HEK293T (cell line): ENCODE results near the gene SBNO2.

Experiments
- ARNT ChIP-seq: fragments of 450-650 bp; IDR thresholded peaks from 2 replicates; pipeline ENCODE4 v1.6.1; 2017; ENCODE audit warnings: mild to moderate bottlenecking
- BHLHE40 ChIP-seq: fragments of 450-650 bp; IDR thresholded peaks from 2 replicates; pipeline ENCODE4 v1.6.1; 2016; ENCODE audit warnings: mild to moderate bottlenecking, moderate library complexity, borderline replicate concordance
- FOXK2 ChIP-seq: fragments of 450-650 bp; IDR thresholded peaks from 2 replicates; pipeline ENCODE4 v1.6.1; 2016; ENCODE audit warnings: mild to moderate bottlenecking
- FOXM1 ChIP-seq: fragments of 450-650 bp; IDR thresholded peaks from 2 replicates; pipeline ENCODE4 v1.6.1; 2017; ENCODE audit warnings: mild to moderate bottlenecking, borderline replicate concordance
- HDGF ChIP-seq: fragments of 450-650 bp; IDR thresholded peaks from 2 replicates; pipeline ENCODE4 v1.6.1; 2017; ENCODE audit warnings: antibody characterized with exemption, borderline replicate concordance
- LEF1 ChIP-seq: fragments of 450-650 bp; IDR thresholded peaks from 2 replicates; pipeline ENCODE4 v1.6.1; 2017; ENCODE audit warnings: mild to moderate bottlenecking, borderline replicate concordance
- PKNOX1 ChIP-seq: fragments of 450-650 bp; IDR thresholded peaks from 2 replicates; pipeline ENCODE4 v1.6.1; 2016
- SP1 ChIP-seq: fragments of 450-650 bp; IDR thresholded peaks from 2 replicates; pipeline ENCODE4 v1.6.1; 2017
- SUZ12 ChIP-seq: fragments of 450-650 bp; IDR thresholded peaks from 2 replicates; pipeline ENCODE4 v1.6.1; 2016; ENCODE audit warnings: mild to moderate bottlenecking
- ZNF384 ChIP-seq: fragments of 450-650 bp; IDR thresholded peaks from 2 replicates; pipeline ENCODE4 v1.6.1; 2016

- TF ChIP-seq BHLHE40 (no peak), SP1 (no peak), ZNF384 (no peak), ARNT (no peak), HDGF (no peak), SUZ12 (no peak), FOXM1 (no peak), LEF1 (no peak), FOXK2 (no peak), PKNOX1 (no peak)
Observed at GRCh38 chr19:1143828-1144399, 30.2 kb downstream of the SBNO2 start.
